Measurements from ENCODE around the gene MAGI2. TPM values are rescaled to one million over a fixed set of nuclear protein-coding genes. Genes with fewer than 3 reads are reported as not detected.

The MAGI2 gene
- total RNA-seq, 1 donor from 2014 or later, result 11.4 TPM

DNA sequence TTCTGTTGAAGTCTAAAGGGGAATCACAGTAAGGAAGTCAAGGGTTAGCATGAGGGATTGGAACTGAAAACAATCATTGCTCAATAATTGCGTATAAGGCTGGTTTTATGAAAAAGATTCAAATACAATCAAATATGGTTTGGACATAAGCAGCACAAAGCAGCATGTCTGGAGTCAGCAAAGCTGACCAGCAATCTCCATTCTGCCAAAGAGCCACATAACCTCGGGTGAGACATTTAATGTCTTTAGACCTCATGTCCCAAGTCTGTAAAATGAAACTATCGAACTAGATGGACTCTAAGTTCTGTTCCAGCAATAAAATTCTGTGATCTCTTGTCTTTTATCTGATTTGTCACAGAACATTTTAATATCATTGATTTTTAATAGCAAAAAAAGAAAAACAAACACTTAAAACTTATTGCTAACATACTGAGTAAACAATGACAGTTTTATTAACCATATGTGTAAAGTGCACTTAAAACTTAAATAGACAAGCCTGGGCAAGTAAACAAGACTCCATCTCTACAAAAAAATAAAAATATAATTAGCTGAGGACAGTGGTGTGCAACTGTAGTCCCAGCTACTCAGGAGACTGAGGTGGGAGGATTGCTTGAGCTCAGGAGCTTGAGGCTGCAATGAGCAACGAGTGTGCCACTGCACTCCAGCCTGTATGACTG is 217.0 kb downstream of the MAGI2 start:
- no peak for DNase-seq (ENCODE audit: low spot score, unreplicated experiment)
- Mint-ChIP-seq H3K27ac (no peak overlapping the region), H3K4me1 (ENCODE audit: low read depth) (no peaks in the 10 kb centered on the region), H3K27me3 (no peaks in the 10 kb centered on the region), H3K36me3 (ENCODE audit: insufficient read depth) (no peaks in the 10 kb centered on the region), H3K9me3 (ENCODE audit: low read depth) (peaks cover 8% of the 10 kb centered on the region), H3K4me3 (ENCODE audit: low read depth) (no peak overlapping the region)
- TF ChIP-seq, protein P1, sequence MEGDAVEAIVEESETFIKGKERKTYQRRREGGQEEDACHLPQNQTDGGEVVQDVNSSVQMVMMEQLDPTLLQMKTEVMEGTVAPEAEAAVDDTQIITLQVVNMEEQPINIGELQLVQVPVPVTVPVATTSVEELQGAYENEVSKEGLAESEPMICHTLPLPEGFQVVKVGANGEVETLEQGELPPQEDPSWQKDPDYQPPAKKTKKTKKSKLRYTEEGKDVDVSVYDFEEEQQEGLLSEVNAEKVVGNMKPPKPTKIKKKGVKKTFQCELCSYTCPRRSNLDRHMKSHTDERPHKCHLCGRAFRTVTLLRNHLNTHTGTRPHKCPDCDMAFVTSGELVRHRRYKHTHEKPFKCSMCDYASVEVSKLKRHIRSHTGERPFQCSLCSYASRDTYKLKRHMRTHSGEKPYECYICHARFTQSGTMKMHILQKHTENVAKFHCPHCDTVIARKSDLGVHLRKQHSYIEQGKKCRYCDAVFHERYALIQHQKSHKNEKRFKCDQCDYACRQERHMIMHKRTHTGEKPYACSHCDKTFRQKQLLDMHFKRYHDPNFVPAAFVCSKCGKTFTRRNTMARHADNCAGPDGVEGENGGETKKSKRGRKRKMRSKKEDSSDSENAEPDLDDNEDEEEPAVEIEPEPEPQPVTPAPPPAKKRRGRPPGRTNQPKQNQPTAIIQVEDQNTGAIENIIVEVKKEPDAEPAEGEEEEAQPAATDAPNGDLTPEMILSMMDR (IDR thresholded peaks at IDR 0.05; ENCODE audit: unreplicated experiment), result no peak

DNA sequence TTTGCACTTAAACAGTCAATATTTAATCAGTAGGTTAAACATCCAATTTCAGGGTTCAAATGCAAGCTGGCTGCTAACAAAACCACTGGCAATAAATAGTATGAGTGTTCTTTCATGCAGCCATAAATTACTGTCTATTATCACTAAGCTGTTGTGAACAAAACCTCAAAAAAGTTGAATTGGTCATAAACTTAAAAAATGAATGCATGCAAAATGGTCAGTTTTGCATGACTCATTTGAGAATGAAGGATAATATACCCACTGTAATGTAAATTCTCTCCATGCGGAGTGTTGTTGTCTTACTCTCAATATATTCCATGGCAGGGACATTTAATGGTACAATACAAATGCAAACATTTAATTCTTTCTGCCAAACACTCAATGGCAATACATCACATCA is 226.4 kb downstream of the MAGI2 start:
- H3K4me3 Mint-ChIP-seq (ENCODE audit: low read depth), result no peak overlapping the region
- H3K27ac Mint-ChIP-seq, result no peak overlapping the region
- H3K36me3 Mint-ChIP-seq (ENCODE audit: insufficient read depth), result no peaks in the 10 kb centered on the region
- TF ChIP-seq, protein P1 (IDR thresholded peaks at IDR 0.05; ENCODE audit: unreplicated experiment), result no peak
- H3K9me3 Mint-ChIP-seq (ENCODE audit: low read depth), result no peaks in the 10 kb centered on the region
- no peak for DNase-seq (ENCODE audit: low spot score, unreplicated experiment)
- no peaks in the 10 kb centered on the region for H3K4me1 Mint-ChIP-seq (ENCODE audit: low read depth)
- no peaks in the 10 kb centered on the region for H3K27me3 Mint-ChIP-seq

DNA sequence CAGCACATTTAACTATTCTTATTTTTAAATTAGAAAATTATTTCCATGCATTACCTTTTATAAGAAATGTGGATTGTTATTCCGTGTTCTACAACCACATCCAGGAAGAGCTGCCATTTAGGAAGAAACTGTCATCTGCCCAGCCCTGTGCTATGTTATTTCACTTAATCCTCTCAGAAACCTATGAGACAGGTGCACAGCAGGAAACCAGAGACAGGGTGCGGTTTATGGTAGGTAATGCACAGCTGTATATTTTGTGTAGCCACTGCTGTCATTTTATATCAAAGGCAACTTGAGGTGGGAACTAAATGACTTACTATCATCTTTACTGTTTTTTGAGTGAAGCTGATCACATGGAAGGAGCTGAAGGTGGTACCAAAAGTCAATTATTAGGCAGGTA is 232.3 kb downstream of the MAGI2 start:
- peaks cover 7% of the 10 kb centered on the region for H3K4me1 Mint-ChIP-seq (ENCODE audit: low read depth)
- no peaks in the 10 kb centered on the region for H3K36me3 Mint-ChIP-seq (ENCODE audit: insufficient read depth)
- no peaks in the 10 kb centered on the region for H3K9me3 Mint-ChIP-seq (ENCODE audit: low read depth)
- DNase-seq (ENCODE audit: low spot score, unreplicated experiment), result no peak
- TF ChIP-seq, protein P1 (IDR thresholded peaks at IDR 0.05; ENCODE audit: unreplicated experiment), result no peak
- H3K27me3 Mint-ChIP-seq, result no peaks in the 10 kb centered on the region
- H3K4me3 Mint-ChIP-seq (ENCODE audit: low read depth), result no peak overlapping the region
- no peak overlapping the region for H3K27ac Mint-ChIP-seq

DNA sequence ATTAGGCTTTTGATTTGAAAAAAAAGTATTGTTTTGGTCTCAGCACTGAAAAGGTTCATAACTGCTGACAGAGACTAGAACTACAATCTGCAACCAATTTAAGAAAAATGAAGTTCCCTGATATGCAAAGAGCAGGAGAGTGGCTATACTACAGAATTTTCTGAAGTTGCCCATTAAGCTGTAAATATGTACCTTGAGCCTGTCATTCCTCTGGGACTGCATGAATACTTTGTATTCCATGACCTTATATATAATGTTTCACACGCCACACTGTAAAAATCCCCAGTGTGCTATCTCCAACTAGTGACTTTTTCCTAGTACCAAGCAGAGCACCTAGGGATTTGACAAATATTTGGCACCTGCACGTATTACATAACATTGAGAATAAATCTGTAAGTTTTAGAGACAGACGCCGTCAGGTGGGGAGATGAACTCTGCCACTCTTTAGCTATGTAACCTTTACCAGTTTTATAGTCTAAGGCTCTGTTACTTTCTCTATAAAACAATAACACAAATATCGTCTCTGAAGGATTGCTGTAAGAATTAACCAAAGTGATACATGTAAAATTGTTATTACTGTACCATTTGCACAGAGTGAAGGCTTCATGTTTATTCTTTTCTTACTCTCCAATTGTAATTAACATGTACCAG is 235.4 kb downstream of the MAGI2 start:
- Mint-ChIP-seq H3K4me1 (ENCODE audit: low read depth) (peaks cover 17% of the 10 kb centered on the region), H3K9me3 (ENCODE audit: low read depth) (no peaks in the 10 kb centered on the region), H3K4me3 (ENCODE audit: low read depth) (no peak overlapping the region), H3K27me3 (no peaks in the 10 kb centered on the region), H3K27ac (no peak overlapping the region), H3K36me3 (ENCODE audit: insufficient read depth) (no peaks in the 10 kb centered on the region)
- TF ChIP-seq, protein P1 (IDR thresholded peaks at IDR 0.05; ENCODE audit: unreplicated experiment), result no peak
- no peak for DNase-seq (ENCODE audit: low spot score, unreplicated experiment)

DNA sequence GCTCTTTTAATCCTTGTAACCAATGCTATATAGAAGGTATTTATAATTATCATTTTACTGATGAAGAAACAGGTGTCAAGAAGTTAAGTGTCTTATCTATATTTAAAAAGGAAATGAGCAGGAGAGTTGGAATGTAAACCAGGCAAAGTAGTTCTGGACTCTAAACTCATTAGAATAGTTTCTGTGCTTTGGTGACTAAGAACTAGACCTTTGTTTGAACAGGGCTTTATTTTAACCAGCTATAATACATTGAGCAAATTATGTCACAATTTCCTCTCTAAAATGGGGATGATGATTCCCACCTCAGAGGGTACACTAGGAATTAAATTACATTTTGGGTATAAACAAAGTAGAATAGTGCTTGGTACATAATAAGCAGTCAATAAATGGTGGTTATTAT is 236.0 kb downstream of the MAGI2 start:
- TF ChIP-seq, protein P1 (IDR thresholded peaks at IDR 0.05; ENCODE audit: unreplicated experiment), result no peak
- Mint-ChIP-seq H3K4me1 (ENCODE audit: low read depth) (peaks cover 17% of the 10 kb centered on the region), H3K9me3 (ENCODE audit: low read depth) (no peaks in the 10 kb centered on the region), H3K27me3 (no peaks in the 10 kb centered on the region), H3K36me3 (ENCODE audit: insufficient read depth) (no peaks in the 10 kb centered on the region), H3K27ac (no peak overlapping the region), H3K4me3 (ENCODE audit: low read depth) (no peak overlapping the region)
- DNase-seq (ENCODE audit: low spot score, unreplicated experiment), result no peak
